GM21390 (cell line): ENCODE data around the gene DDHD1.
"Not testable (repeated sequence)": the region's sequence is repeated elsewhere in the genome, so short reads cannot be mapped to it uniquely, and the experiment has no call there.

Source experiments
- ATAC-seq: cut with Tn5 transposase; IDR thresholded peaks from one replicate; pipeline ENCODE4 v1.9.1; 2021; ENCODE audit not compliant: unreplicated experiment

DDHD1 gene

GRCh38 chr14:53109105-53110041, 43.8 kb downstream of the DDHD1 start:
- ATAC-seq, result peak; percentile 91

GRCh38 chr14:53108292-53109104, 44.6 kb downstream of the DDHD1 start:
- ATAC-seq, result no peak

GRCh38 chr14:53106768-53107167, 46.4 kb downstream of the DDHD1 start:
- ATAC-seq, result no peak

DNA sequence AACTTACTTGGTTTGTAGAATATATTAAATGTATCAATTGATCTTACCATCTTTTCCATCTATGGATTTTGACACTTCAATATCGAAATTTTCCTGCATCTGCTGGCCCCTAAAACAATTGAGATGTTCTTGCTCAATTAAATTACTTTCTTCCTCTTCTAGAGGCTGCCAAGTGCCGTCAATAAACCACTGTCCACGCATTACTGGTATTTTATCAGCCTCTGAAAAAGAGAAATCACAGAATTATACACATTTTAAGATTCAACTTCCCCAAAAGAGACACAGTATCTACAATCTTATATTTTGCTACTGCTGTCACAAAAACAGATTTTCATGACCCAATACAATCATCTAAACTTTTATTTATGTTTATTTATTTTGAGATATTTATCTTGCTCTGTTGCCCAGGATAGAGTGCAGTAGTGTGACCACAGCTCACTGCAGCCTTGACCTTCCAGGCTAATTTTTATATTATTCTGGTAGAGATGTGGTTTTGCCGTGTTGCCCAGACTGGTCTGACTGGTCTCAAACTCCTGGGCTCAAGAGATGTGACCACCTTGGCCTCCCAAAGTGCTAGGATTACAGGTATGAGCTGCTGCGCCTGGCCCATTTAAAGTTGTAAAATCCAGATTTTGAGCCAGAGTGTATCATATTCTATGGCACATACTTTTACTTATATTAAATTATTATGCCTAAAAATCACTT, 49.3 kb downstream of the DDHD1 start:
- ATAC-seq, result no peak

DNA sequence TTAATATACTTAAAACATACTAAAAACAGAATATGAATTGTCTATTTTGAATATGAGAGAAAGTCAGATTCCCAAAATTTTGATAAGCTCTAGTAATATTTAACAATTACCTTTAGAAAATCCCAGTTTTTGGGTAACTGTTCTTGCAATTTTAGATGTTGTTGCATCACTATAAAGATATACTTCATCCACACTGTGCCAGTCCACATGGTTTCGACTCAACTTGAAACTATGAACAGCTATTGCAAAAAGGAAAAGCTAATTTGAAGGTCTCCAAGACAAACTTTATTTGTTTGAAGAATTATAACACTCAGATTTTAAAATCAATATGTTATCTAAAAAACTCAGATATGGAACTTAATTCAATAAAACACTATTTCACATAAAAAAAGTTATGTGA, 59.9 kb downstream of the DDHD1 start:
- ATAC-seq, result no peak

DNA sequence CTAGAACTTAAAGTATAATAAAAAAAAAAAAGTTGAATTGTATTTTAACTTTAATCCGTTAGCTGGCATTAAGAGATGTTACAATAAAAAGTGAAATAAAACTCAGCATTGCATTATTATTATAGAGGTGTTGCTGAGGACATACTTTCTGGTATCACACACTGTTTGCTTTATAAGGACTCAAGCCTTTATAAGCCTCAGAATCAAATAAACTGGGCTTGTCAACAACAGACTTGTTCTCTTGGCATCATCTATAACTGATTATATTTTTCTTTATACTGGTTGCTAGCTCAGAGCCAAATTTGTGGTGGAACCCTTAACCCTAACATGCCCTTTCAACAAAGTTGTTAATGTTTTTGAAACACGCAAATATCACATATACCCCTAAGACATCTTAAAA, 62.3 kb downstream of the DDHD1 start:
- no peak for ATAC-seq

GRCh38 chr14:53084954-53085353, 68.2 kb downstream of the DDHD1 start:
- ATAC-seq, result not testable (repeated sequence)

GRCh38 chr14:53064475-53064874, 88.6 kb downstream of the DDHD1 start:
- no peak for ATAC-seq

GRCh38 chr14:53062856-53063255, 90.3 kb downstream of the DDHD1 start:
- no peak for ATAC-seq

DNA sequence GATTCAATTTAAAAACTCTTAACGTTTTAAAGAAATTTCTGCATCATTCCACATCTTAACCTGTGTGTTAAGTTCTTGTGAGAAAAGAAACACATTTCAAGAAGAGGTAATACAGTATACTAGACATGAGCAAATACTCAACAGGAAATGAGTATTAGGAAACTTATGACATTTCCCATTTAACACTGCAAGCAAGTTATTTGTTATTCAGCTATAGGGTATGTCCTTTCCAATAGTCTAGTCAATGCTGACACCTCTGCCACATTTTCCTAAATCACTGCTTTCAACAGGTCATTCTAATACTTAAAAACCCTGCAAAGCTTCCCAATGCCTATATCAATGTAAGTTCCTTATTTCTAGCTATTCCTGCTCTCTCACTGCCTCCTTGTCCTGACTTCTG, 93.1 kb downstream of the DDHD1 start:
- no peak for ATAC-seq

GRCh38 chr14:53055003-53055402, 98.1 kb downstream of the DDHD1 start:
- ATAC-seq, result peak; percentile 67

DNA sequence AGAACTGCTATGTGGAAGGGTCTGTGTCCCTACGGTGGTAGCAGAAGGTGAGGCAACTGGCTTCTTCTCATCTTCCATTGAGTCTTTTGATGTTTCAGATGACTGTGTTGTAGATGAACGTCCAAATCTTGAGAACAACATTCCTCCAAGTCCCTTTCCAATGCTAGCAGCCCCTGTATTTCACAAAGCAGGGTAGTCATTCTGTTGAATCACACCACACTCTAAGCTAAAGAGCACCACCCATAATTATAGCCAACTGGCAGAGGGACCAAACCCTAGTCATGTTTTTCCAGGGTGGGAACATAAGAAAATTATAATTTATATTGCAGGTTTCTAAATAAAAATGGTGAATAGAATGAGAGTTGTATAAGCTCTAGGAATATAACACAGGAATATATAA, 98.7 kb downstream of the DDHD1 start:
- ATAC-seq, result no peak

- no peak for ATAC-seq
Measured at GRCh38 chr14:53048631-53049030, 104.5 kb downstream of the DDHD1 start.

GRCh38 chr14:53047307-53048069, 105.6 kb downstream of the DDHD1 start:
- no peak for ATAC-seq

- ATAC-seq, result no peak
Measured at GRCh38 chr14:53044486-53044885, 108.6 kb downstream of the DDHD1 start.

- ATAC-seq, result no peak
Measured at GRCh38 chr14:53043027-53043581, 110.0 kb downstream of the DDHD1 start.

DNA sequence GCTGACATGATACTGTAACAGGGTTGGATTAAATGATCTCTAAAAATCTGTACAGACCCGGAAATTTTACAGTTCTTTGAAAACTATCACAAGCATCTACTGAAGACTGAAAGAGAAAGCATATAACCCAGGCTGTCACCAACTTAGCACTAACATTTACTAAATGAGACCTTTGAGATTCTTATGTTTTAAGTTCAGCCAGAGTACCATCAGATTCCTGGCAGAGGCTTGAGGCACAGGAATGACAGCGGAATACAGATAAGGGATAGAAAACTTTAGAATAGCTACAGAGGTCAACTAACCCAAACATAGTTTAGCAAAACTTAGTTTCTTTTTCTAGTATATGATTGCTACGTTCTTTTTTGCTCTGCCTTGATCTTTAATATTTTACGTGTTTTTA, 110.6 kb downstream of the DDHD1 start:
- no peak for ATAC-seq

DNA sequence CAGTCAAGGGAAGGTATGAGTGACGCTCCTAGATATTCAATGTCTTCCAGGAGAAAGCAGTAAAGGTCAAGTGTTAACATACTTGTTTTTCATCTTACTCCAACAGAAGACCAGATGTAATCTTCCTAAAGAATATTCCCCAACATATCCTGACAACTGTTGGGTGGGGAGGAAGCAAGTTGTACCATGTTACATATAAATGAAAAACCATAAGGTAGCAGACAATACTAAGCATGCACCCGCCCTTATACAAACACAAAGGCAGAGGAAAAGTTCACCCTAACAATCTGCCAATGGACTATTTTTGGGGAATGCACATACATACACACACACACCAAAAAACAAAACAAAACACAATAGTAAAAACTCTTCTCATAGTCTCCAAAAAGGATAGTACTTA, 112.1 kb downstream of the DDHD1 start:
- ATAC-seq, result no peak

DNA sequence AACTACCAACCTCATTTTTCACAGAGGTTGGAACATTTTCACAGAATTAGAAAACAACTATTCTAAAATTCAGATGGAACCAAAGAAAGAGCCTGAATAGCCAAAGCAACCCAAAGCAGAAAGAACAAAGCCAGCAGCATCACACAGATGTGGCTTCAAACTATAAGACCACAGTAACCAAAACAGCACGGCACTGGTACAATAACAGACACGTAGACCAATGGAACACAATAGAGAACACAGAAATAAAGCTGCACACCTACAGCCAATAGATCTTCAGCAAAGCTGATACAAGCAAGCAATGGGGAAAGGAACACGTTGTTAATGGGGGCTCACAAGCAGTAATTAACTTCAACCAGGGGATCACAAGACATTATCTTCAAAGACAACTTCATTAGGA, 114.5 kb downstream of the DDHD1 start:
- no peak for ATAC-seq

DNA sequence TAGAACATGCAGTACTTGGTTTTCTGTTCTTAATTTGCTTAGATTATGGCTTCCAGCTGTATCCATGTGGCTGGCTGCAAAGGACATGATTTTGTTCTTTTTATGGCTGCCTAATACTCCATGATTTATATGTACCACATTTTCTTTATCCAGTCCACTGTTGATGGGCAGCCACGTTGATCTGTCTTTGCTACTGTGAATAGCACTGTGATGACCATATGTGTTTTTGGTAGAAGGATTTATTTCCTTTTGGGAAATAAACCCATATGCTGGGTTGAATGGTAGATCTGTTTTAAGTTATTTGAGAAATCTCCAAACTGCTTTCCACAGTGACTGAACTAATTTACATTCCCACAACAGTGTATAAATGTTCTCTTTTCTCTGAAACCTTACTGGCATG, 116.1 kb downstream of the DDHD1 start:
- ATAC-seq, result no peak
